Sigmoid colon (tissue), 4 donors: ENCODE data around the gene HTT.

Experiments used
- EP300 ChIP-seq, 4 donors: sonication (generic); formaldehyde crosslinking; IDR thresholded peaks; one replicate each; pipeline ENCODE4 v1.6.1; 2017; ENCODE audit warnings: antibody characterized with exemption in 4 of 4
- TF ChIP-seq, protein P1 (sequence below), 4 experiments: fragments of 450-650 bp in 3 of 4; fragments of 200-600 bp in 1 of 4; IDR thresholded peaks; one replicate each; pipeline ENCODE4 v1.5.1; 2016 to 2019; ENCODE audit warnings: antibody characterized with exemption in 4 of 4, mild to moderate bottlenecking in 3 of 4, moderate library complexity in 2 of 4

DNA sequence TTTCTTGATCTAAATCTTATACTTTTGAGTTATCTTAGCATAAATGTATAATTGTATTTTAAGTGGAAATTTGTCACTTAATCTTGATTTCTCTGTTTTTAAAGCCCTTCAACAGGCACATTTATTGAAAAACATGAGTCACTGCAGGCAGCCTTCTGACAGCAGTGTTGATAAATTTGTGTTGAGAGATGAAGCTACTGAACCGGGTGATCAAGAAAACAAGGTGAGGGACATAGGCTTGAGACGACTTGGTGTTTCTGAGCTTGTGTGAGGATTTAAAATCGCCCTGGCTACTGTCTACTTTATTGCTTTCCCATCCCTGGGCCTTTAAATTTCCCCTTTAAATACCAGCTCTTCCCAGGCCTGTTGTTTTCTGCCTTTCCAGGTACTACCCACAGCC, 55.7 kb downstream of the HTT start:
- TF ChIP-seq, protein P1, sequence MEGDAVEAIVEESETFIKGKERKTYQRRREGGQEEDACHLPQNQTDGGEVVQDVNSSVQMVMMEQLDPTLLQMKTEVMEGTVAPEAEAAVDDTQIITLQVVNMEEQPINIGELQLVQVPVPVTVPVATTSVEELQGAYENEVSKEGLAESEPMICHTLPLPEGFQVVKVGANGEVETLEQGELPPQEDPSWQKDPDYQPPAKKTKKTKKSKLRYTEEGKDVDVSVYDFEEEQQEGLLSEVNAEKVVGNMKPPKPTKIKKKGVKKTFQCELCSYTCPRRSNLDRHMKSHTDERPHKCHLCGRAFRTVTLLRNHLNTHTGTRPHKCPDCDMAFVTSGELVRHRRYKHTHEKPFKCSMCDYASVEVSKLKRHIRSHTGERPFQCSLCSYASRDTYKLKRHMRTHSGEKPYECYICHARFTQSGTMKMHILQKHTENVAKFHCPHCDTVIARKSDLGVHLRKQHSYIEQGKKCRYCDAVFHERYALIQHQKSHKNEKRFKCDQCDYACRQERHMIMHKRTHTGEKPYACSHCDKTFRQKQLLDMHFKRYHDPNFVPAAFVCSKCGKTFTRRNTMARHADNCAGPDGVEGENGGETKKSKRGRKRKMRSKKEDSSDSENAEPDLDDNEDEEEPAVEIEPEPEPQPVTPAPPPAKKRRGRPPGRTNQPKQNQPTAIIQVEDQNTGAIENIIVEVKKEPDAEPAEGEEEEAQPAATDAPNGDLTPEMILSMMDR (IDR thresholded peaks at IDR 0.05), result no peak
- no peak for TF ChIP-seq EP300 (IDR thresholded peaks at IDR 0.05)
